Transverse colon (tissue), 4 donors: Measurements from ENCODE around the gene ZNF664.

ENCODE experiments used
- CTCF ChIP-seq, 5 experiments: fragments of 200-600 bp in 3 of 5; fragments of 450-650 bp in 2 of 5; sonication (generic) in 3 of 5; IDR thresholded peaks; 1 replicate in 2 of 5; 2 replicates in 3 of 5; pipeline ENCODE4 v1.5.1; 2016 to 2017; ENCODE audit warnings: antibody characterized with exemption in 5 of 5, inconsistent platforms in 3 of 5, mild to moderate bottlenecking in 2 of 5, moderate library complexity in 1 of 5
- EP300 ChIP-seq: sonication (generic); formaldehyde crosslinking; IDR thresholded peaks from one replicate; pipeline ENCODE4 v1.6.1; 2017; ENCODE audit warnings: antibody characterized with exemption, low read depth
- POLR2A ChIP-seq: fragments of 450-650 bp; IDR thresholded peaks from one replicate; pipeline ENCODE4 v1.6.1; 2016; ENCODE audit warnings: antibody characterized with exemption, mild to moderate bottlenecking, moderate library complexity
- POLR2AphosphoS5 ChIP-seq, 3 donors: sonication (generic); formaldehyde crosslinking; IDR thresholded peaks; one replicate each; pipeline ENCODE4 v1.6.1; 2016; ENCODE audit warnings: antibody characterized with exemption in 3 of 3

- TF ChIP-seq POLR2AphosphoS5 (IDR thresholded peaks at IDR 0.05) = no peak
- no peak for TF ChIP-seq EP300
- no peak for TF ChIP-seq CTCF (IDR thresholded peaks at IDR 0.05)
- no peak for TF ChIP-seq POLR2A
Observed at GRCh38 chr12:123954647-123955350, 18.2 kb upstream of the ZNF664 start.
